ENCODE data around the gene POLE. TPM values are rescaled to one million over a fixed set of nuclear protein-coding genes. Genes with fewer than 3 reads are reported as not detected.

POLE gene
- total RNA-seq, 1 experiment from 2014 or later: 32.8 TPM

DNA sequence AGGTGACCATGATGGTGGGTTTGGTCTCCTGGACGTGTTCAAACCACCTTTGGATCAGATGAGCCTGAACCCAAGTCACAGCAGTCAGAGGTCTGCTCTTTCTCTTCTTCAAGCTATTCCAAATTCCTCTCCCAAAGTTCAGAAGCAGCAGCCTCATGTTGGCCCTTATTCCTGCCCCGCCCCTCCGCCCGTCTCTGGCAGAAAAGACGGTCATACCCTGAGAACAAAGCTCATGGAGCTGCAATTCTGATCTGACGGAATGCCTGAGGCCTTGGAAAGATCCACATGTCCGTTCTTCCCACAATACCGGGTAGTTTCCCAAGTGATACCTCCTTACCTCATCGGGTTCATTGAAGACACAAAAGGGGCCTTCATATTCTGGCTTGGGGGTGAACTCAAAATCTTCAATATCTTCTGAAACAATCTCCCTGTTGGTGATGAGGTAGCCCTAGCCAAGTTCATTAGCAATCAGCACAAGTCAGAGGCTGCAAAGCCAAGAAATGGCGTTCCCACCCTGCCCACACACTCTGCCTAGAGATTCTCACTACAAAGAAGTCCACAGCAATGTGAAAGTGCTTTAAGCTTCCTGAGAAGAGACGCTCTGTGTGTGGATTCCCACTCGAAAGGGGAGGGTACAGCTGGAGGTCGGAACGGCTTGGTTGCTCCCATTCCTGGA lies 11.2 kb downstream of the POLE start:
- no peak overlapping the region for H3K27ac ChIP-seq
- no peak for DNase-seq (ENCODE audit: low read depth in 1 of 2, low spot score in 2 of 2)
- no peaks in the 10 kb centered on the region for H3K27me3 ChIP-seq (replicated peaks)
- no peaks in the 10 kb centered on the region for H3K4me1 ChIP-seq (replicated peaks)
- H3K36me3 ChIP-seq: peaks cover 89% of the 10 kb centered on the region
- H3K9me3 ChIP-seq (replicated peaks): no peaks in the 10 kb centered on the region
- H3K4me3 ChIP-seq: no peak overlapping the region

DNA sequence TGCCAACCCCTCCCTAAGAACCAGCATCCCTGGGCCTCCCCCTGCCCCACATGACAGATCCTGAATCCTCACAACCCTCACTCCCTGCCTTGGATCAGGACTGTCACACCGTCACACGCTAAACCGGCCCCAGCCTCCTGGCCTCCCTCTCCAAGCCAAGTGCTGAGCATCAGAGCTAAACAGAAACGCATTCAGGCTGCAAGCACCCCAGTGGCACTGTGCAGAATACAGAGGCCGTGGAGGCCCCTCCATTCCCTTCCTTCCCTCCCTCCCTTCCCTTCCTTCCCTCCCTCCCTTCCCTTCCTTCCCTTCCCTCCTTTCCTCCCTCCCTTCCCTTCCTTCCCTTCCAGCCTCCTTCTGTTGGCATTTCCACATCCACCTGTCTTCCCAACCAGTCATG lies 12.6 kb downstream of the POLE start:
- DNase-seq (ENCODE audit: low read depth in 1 of 2, low spot score in 2 of 2): no peak
- no peak overlapping the region for H3K27ac ChIP-seq
- no peaks in the 10 kb centered on the region for H3K4me1 ChIP-seq (replicated peaks)
- H3K4me3 ChIP-seq: no peak overlapping the region
- H3K9me3 ChIP-seq (replicated peaks): no peaks in the 10 kb centered on the region
- H3K27me3 ChIP-seq (replicated peaks): no peaks in the 10 kb centered on the region
- H3K36me3 ChIP-seq: peaks cover 89% of the 10 kb centered on the region

DNA sequence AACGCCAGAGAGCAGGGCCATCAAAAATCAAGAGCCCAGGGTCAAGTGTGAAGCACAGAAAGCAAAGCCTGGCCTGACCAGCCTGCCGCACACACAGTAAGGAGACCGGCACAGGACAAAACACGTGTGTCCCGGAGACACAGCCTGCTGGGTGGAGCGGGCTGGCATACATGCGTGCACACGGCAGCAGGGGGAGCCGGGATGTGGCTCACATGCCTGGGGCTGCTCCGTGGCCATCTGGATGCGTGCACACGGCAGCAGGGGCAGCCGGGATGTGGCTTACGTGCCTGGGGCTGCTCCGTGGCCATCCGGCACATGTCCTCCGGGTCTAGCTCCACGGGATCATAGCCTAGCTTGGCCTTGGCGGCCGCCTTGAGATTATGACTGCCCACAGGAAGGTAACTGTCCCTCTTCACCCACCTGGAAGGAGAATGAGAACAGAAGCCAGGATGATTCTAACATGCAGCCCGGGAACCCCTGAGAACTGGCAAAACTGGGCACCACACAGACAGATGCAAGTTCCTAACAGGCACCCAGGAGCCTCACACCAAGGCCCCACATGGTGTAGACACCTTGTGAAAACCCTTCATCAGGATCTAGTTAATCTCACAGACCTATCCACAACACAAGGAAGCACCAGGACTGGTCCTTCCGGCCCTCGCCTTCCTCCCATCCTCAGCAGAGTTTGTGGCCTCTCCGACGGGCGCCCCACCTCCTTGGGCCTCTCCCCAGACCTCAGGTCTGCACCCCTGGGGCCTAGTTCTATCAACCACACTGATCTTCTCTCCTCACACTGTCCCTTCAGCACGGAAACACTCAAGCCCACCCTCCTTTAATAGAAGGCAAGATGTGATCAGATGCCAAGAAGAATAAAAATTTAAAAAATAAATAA lies 13.6 kb downstream of the POLE start:
- H3K4me3 ChIP-seq: no peak overlapping the region
- peaks cover 89% of the 10 kb centered on the region for H3K36me3 ChIP-seq
- no peaks in the 10 kb centered on the region for H3K9me3 ChIP-seq (replicated peaks)
- H3K27ac ChIP-seq: no peak overlapping the region
- no peaks in the 10 kb centered on the region for H3K4me1 ChIP-seq (replicated peaks)
- no peaks in the 10 kb centered on the region for H3K27me3 ChIP-seq (replicated peaks)
- no peak for DNase-seq (ENCODE audit: low read depth in 1 of 2, low spot score in 2 of 2)

DNA sequence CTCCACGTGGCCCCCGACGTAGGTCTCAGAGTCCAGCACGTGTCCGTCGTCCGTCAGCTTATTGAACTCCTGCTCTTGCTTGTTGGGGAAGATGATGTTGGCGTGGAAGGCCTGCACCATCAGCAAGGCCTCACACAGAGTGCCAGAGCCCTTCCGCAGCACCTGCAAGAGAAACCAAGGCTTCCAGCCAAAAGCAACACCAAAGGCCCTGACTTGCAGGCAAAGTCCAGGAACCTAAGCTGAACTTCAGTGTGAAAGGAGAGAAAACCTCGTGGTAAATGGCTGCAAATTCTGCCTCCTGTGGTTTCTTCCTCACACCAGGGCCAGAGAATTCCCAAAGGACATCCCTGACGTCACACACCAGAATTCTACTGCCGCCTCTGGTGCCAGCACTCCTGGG lies 14.5 kb downstream of the POLE start:
- H3K36me3 ChIP-seq: peaks cover 93% of the 10 kb centered on the region
- H3K27me3 ChIP-seq (replicated peaks): no peaks in the 10 kb centered on the region
- H3K4me1 ChIP-seq (replicated peaks): no peaks in the 10 kb centered on the region
- DNase-seq (ENCODE audit: low read depth in 1 of 2, low spot score in 2 of 2): no peak
- no peak overlapping the region for H3K4me3 ChIP-seq
- H3K27ac ChIP-seq: no peak overlapping the region
- H3K9me3 ChIP-seq (replicated peaks): no peaks in the 10 kb centered on the region

DNA sequence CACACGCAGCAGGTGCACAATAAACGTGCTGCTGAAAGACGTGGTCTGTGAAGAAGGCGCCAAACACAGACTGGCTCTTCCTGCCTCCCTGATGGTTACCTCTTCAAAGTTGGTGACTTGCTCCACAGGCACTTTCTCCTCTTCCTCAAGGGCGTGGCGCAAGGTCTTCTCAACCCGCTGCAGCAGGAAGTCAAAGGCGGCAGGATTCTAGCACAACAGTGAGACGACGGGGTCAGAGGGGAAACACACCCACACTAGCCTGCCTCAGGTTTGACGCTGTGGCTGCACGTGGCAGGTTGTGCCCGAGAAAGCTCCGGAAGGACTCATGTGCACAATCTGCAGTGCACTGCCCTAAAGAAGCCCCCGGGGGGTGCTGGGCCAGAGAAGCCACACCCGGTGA lies 15.0 kb downstream of the POLE start:
- Histone ChIP-seq H3K27ac (no peak overlapping the region), H3K27me3 (replicated peaks) (no peaks in the 10 kb centered on the region), H3K4me1 (replicated peaks) (no peaks in the 10 kb centered on the region), H3K36me3 (peaks cover 93% of the 10 kb centered on the region), H3K9me3 (replicated peaks) (no peaks in the 10 kb centered on the region), H3K4me3 (no peak overlapping the region)
- no peak for DNase-seq (ENCODE audit: low read depth in 1 of 2, low spot score in 2 of 2)

DNA sequence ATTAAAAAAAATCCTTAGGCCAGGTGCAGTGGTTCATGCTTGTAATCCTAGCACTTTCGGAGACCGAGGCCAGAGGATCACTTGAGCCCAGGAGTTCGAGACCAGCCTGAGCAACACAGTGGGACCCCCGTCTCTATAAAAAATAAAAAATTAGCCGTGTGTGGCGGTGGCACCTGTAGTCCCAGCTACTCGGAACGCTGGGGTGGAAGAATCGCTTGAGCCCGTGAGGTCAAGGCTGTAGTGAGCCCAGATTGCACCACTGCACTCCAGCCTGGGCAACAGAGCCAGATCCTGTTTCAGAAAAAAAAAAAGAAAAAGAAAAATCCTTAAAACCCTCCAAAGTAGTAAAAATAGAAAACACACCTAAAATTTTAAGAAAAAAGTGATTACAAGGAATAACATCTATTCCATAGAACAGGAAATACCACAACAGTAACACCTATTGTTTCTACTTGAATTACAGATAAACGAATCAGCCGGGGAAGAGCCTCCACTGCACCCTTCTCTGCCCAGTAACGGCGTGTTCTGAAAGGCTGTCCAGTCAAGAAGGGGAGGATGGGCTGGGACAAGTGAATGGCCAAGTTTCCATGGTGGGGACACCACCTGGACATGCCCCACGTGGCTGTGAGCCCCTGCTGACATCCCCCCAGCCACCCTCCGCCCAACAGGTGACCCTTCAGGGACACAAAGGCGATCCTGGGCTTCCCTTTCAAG lies 17.8 kb downstream of the POLE start:
- H3K27ac ChIP-seq: no peak overlapping the region
- no peaks in the 10 kb centered on the region for H3K4me1 ChIP-seq (replicated peaks)
- H3K36me3 ChIP-seq: peaks cover 93% of the 10 kb centered on the region
- DNase-seq (ENCODE audit: low read depth in 1 of 2, low spot score in 2 of 2): no peak
- no peak overlapping the region for H3K4me3 ChIP-seq
- H3K9me3 ChIP-seq (replicated peaks): no peaks in the 10 kb centered on the region
- H3K27me3 ChIP-seq (replicated peaks): no peaks in the 10 kb centered on the region

DNA sequence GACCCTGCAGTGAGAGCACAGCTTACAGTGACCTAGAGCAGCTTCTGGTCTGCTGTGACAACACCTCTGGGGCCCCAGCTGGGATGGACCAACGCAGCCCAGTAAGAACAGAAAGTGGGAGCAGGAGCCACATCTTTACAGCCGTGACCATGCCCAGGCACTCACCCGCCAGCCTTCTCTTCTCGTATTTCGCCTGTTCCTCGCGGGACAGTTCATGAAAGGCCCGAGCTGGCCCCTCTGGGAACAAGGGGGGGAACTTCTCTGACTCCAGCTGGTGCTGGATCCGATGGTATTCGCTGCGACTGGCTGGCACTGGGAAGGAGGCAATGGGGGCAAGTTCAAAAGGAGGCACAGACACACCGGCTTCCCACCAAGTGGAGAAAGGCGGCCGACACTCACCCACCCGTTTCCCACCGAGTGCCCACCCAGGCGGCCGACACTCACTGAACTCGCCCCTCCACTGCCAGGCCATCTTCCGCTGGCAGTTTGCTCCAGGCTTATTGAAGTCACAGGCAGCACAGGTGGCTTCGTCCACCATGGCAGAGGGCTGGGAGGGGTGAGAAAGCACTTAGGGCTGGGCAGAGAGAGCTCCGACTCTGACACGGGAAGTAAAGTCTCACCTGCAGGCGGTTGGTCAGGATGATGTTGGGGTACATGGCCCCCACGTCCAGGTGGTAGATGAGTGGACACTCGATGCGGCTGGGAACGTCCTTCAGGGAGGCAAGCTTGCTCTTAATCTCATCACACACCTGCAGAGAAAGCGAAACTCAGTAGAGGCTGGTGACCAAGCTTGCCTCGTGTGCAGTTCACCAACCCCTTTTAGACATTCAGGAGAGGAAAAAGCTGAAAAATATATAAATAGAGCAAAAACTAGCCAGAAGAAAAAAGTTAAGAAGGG lies 18.7 kb downstream of the POLE start:
- no peaks in the 10 kb centered on the region for H3K9me3 ChIP-seq (replicated peaks)
- H3K36me3 ChIP-seq: peaks cover 95% of the 10 kb centered on the region
- no peaks in the 10 kb centered on the region for H3K4me1 ChIP-seq (replicated peaks)
- H3K27me3 ChIP-seq (replicated peaks): no peaks in the 10 kb centered on the region
- H3K4me3 ChIP-seq: no peak overlapping the region
- DNase-seq (ENCODE audit: low read depth in 1 of 2, low spot score in 2 of 2): no peak
- no peak overlapping the region for H3K27ac ChIP-seq

DNA sequence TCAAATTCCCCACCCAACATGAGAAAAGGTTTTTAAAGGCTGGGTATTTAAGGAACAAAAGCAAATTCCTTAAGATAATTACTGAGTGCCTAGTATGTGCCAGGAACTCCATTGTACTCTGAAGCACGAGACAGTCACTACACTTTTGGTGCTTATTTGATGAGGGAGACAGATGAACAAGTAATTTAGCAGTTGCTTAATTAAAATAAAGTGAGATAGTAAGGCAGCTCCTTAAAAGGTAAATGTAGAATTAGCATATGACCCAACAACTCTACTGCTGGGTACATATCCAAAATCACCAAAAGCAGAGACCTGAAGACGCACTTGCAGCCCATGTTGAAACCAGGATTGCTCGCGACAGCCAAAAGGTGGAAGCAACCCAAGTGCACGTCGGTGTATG lies 21.3 kb downstream of the POLE start:
- H3K4me3 ChIP-seq: no peak overlapping the region
- H3K27me3 ChIP-seq (replicated peaks): no peaks in the 10 kb centered on the region
- H3K9me3 ChIP-seq (replicated peaks): no peaks in the 10 kb centered on the region
- no peak overlapping the region for H3K27ac ChIP-seq
- H3K4me1 ChIP-seq (replicated peaks): no peaks in the 10 kb centered on the region
- peaks cover 98% of the 10 kb centered on the region for H3K36me3 ChIP-seq
- DNase-seq (ENCODE audit: low read depth in 1 of 2, low spot score in 2 of 2): no peak

DNA sequence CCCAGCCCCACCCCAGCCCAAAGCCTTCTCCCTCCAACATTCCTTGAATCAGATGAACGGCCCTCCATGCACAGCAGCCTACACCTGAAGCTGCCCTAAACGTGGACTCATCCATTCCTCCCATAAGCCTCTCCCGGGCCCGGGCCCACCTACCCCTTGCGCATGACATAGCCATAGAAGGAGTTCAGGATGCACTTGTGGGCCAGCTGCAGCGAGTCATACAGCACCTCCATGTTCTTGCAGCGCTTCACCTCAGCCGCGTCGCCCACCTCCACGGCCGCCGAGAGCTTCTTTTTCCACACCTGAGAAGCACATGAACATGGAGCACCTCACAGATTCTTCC lies 22.0 kb downstream of the POLE start:
- Histone ChIP-seq H3K4me3 (no peak overlapping the region), H3K27me3 (replicated peaks) (no peaks in the 10 kb centered on the region), H3K27ac (no peak overlapping the region), H3K36me3 (peaks cover 98% of the 10 kb centered on the region), H3K4me1 (replicated peaks) (no peaks in the 10 kb centered on the region), H3K9me3 (replicated peaks) (no peaks in the 10 kb centered on the region)
- DNase-seq (ENCODE audit: low read depth in 1 of 2, low spot score in 2 of 2): no peak

DNA sequence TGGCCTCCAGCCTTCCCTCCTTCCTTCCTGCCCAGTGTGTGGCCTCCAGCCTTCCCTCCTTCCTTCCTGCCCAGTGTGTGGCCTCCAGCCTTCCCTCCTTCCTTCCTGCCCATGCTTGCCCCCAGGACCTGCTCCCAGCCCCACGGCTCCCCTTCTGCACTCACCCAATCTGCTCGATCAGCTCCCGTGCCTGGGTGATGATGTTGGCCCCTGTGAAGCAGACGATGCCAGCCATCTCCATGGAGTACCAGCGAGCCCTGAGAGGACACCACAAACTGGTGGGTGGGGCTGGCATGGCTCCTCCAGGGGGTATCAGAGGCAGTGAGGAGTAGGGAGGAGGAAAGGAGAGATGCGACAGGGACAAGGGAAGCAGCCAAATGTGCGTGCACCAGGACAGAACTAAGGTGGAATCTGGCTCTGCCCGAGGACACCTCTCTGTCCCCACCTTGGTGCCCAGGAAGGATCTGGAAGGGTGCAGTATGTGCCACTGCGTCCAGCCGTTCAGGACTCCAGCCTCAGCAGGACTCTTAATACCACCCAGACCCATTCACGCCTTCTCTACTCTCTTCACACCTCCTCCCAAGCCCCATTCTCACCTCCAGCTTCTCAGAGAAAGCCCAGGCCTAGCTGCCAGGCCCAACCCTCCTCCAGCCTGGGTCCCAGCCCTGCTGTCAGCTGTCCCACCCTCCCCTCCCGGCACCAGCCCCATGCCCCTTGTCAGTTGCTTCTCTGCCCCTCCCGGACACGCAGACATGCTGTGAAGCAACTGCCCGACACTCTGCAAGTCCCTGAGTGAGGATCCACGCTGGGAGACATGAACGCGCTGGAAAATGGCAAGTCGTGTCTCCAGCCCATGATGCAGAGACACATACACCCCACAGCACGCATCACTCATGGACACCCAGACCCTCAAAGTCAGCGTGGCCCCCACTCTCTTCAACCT lies 22.7 kb downstream of the POLE start:
- Histone ChIP-seq H3K36me3 (peaks cover 97% of the 10 kb centered on the region), H3K27ac (no peak overlapping the region), H3K27me3 (replicated peaks) (no peaks in the 10 kb centered on the region), H3K4me3 (no peak overlapping the region), H3K4me1 (replicated peaks) (no peaks in the 10 kb centered on the region), H3K9me3 (replicated peaks) (no peaks in the 10 kb centered on the region)
- no peak for DNase-seq (ENCODE audit: low read depth in 1 of 2, low spot score in 2 of 2)

DNA sequence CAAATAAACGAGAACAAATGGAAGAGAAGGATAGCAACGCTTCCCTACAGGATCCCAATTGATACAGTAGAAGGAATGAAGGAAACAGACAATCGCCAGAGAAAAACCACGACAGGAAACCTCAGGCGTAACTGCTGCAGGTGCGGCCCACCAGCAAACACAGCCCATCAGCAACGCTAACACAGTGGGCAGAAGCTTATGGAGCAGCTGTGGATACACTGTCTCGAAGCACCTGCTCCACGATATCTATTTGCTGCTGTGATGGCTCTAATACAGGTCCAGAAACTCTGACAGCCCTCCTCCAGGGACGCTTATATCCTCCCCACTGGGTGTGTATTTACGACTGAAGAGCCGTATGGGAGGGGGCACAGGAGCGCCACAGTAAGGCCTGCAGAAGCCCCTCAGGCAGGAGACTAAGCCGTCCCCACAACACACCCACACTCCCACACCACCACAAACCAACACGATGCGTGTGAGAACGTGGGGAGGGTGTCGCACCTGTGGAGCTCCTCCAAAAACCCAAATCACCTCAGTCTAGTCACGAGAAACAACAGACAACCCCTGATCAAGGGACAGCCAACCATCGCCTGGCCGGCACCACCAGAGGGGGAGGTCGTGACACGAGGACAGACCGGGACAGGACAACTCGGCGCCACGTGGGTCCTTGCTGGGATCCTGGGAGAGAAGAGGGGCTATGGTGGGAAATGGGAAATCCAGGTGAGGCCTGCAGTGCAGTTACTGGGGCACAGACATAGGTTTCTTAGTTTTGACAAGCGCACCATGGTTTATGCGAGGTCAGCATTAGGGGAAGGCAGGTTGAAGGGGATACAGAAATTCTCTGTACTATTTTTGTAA lies 24.0 kb downstream of the POLE start:
- Histone ChIP-seq H3K27ac (no peak overlapping the region), H3K4me1 (replicated peaks) (no peaks in the 10 kb centered on the region), H3K36me3 (peaks cover 97% of the 10 kb centered on the region), H3K4me3 (no peak overlapping the region), H3K27me3 (replicated peaks) (no peaks in the 10 kb centered on the region), H3K9me3 (replicated peaks) (no peaks in the 10 kb centered on the region)
- no peak for DNase-seq (ENCODE audit: low read depth in 1 of 2, low spot score in 2 of 2)

DNA sequence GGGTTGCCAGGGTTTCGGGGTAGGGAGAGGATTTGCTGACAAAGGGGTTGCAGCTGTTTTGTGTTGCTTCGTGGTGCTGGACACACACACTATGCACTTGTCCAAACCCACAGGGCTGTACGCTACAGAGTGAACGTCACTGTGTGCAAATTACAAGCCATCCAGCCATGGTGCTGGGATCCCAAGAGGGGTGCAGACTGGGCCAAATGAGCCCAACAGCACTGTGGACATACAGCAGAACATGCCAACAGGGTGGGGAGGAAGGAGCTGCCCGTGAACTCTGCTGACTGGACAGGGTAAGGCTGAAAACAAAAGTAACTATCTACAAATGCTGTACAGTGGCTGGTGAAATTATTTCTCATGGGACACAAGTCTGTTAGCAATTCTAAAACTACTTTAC lies 25.2 kb downstream of the POLE start:
- no peak for DNase-seq (ENCODE audit: low read depth in 1 of 2, low spot score in 2 of 2)
- H3K36me3 ChIP-seq: peaks cover 97% of the 10 kb centered on the region
- no peak overlapping the region for H3K27ac ChIP-seq
- H3K9me3 ChIP-seq (replicated peaks): no peaks in the 10 kb centered on the region
- H3K4me3 ChIP-seq: no peak overlapping the region
- no peaks in the 10 kb centered on the region for H3K27me3 ChIP-seq (replicated peaks)
- no peaks in the 10 kb centered on the region for H3K4me1 ChIP-seq (replicated peaks)

All from SJSA1 (cell line).